ENCODE results near the gene ANK2. TPM values are rescaled to one million over a fixed set of nuclear protein-coding genes. Genes with fewer than 3 reads are reported as not detected.

The ANK2 gene
- total and polyA plus RNA-seq, 4 donors, result 0.32 to 2.2 (median 1.0) TPM

- WGBS, result 88% methylated on average over 3 of the region's 3 CpGs
- DNase-seq (ENCODE audit: low spot score), result no peak
- TF ChIP-seq TAF1 (conservative IDR thresholded peaks at IDR 0.05) (no peak), JUND (IDR thresholded peaks at IDR 0.05) (no peak), NR2F2 (IDR thresholded peaks at IDR 0.05) (no peak), EGR1 (IDR thresholded peaks at IDR 0.05; ENCODE audit: low read depth in 2 of 2) (no peak), HNF4A (conservative IDR thresholded peaks at IDR 0.05) (no peak), ATF3 (IDR thresholded peaks at IDR 0.05) (no peak)
- H3K9me3 ChIP-seq (ENCODE audit: control insufficient read depth in 4 of 4, low read length in 3 of 4), result no peaks in the 10 kb centered on the region
- H3K4me1 ChIP-seq (ENCODE audit: control insufficient read depth in 4 of 4, insufficient read depth in 4 of 4, low read length in 3 of 4), result no peaks in the 10 kb centered on the region
- H3K4me3 ChIP-seq (ENCODE audit: low read depth in 1 of 3, low read length in 3 of 3), result no peak overlapping the region
- no peaks in the 10 kb centered on the region for H3K27me3 ChIP-seq (ENCODE audit: control insufficient read depth in 4 of 4, insufficient read depth in 4 of 4, low read length in 3 of 4)
- H3K9ac ChIP-seq (ENCODE audit: low read depth in 1 of 2, low read length in 2 of 2), result no peak overlapping the region
- no peaks in the 10 kb centered on the region for H3K36me3 ChIP-seq (ENCODE audit: control insufficient read depth in 4 of 4, insufficient read depth in 3 of 4, low read depth in 1 of 4, low read length in 3 of 4)
- H3K27ac ChIP-seq (ENCODE audit: low read depth in 1 of 2, low read length in 2 of 2), result no peak overlapping the region
Observed at GRCh38 chr4:113059449-113060182, 10.2 kb downstream of the ANK2 start.

GRCh38 chr4:113060853-113061252 lies 11.4 kb downstream of the ANK2 start:
- DNase-seq (ENCODE audit: low spot score), result no peak

GRCh38 chr4:113064244-113064643 lies 14.8 kb downstream of the ANK2 start:
- Histone ChIP-seq H3K4me3 (ENCODE audit: low read depth in 1 of 3, low read length in 3 of 3) (no peak overlapping the region), H3K9me3 (ENCODE audit: control insufficient read depth in 4 of 4, low read length in 3 of 4) (no peaks in the 10 kb centered on the region)
- TF ChIP-seq RAD21 (IDR thresholded peaks at IDR 0.05), result no peak
- TF ChIP-seq EGR1 (IDR thresholded peaks at IDR 0.05; ENCODE audit: low read depth in 2 of 2), result no peak
- no peak for TF ChIP-seq TAF1 (conservative IDR thresholded peaks at IDR 0.05)
- no peak for TF ChIP-seq ZBTB33 (IDR thresholded peaks at IDR 0.05)
- TF ChIP-seq CTCF (IDR thresholded peaks at IDR 0.05; ENCODE audit: low read depth, low read length, missing input control), result no peak
- TF ChIP-seq REST (IDR thresholded peaks at IDR 0.05), result no peak
- no peak for TF ChIP-seq FOXA2 (IDR thresholded peaks at IDR 0.05)
- TF ChIP-seq GABPA (IDR thresholded peaks at IDR 0.05 in 1 of 2, conservative IDR thresholded peaks at IDR 0.05 in 1 of 2), result no peak

More at GRCh38 chr4:113060853-113061252, 11.4 kb downstream of the ANK2 start:
- H3K27ac ChIP-seq (ENCODE audit: low read depth in 1 of 2, low read length in 2 of 2), result no peak overlapping the region
- H3K4me3 ChIP-seq (ENCODE audit: low read depth in 1 of 3, low read length in 3 of 3), result no peak overlapping the region
- H3K9me3 ChIP-seq (ENCODE audit: control insufficient read depth in 4 of 4, low read length in 3 of 4), result no peaks in the 10 kb centered on the region
- TF ChIP-seq GABPA (IDR thresholded peaks at IDR 0.05 in 1 of 2, conservative IDR thresholded peaks at IDR 0.05 in 1 of 2) (no peak), JUND (IDR thresholded peaks at IDR 0.05) (no peak), TAF1 (conservative IDR thresholded peaks at IDR 0.05) (no peak), EGR1 (IDR thresholded peaks at IDR 0.05; ENCODE audit: low read depth in 2 of 2) (no peak), FOXA1 (IDR thresholded peaks at IDR 0.05) (no peak), CTCF (IDR thresholded peaks at IDR 0.05; ENCODE audit: low read depth, low read length, missing input control) (no peak), HNF4A (conservative IDR thresholded peaks at IDR 0.05) (no peak)
- H3K27me3 ChIP-seq (ENCODE audit: control insufficient read depth in 4 of 4, insufficient read depth in 4 of 4, low read length in 3 of 4), result no peaks in the 10 kb centered on the region
- H3K9ac ChIP-seq (ENCODE audit: low read depth in 1 of 2, low read length in 2 of 2), result no peak overlapping the region
- H3K4me1 ChIP-seq (ENCODE audit: control insufficient read depth in 4 of 4, insufficient read depth in 4 of 4, low read length in 3 of 4), result peaks cover 0 to 3% (median under 1%) of the 10 kb centered on the region in 4 donors
- no peaks in the 10 kb centered on the region for H3K36me3 ChIP-seq (ENCODE audit: control insufficient read depth in 4 of 4, insufficient read depth in 3 of 4, low read depth in 1 of 4, low read length in 3 of 4)

More at GRCh38 chr4:113064244-113064643, 14.8 kb downstream of the ANK2 start:
- no peak overlapping the region for H3K27ac ChIP-seq (ENCODE audit: low read depth in 1 of 2, low read length in 2 of 2)
- DNase-seq (ENCODE audit: low spot score), result no peak
- no peak overlapping the region for H3K9ac ChIP-seq (ENCODE audit: low read depth in 1 of 2, low read length in 2 of 2)
- no peaks in the 10 kb centered on the region for H3K36me3 ChIP-seq (ENCODE audit: control insufficient read depth in 4 of 4, insufficient read depth in 3 of 4, low read depth in 1 of 4, low read length in 3 of 4)
- WGBS, result 62% methylated on average over 5 of the region's 5 CpGs
- H3K4me1 ChIP-seq (ENCODE audit: control insufficient read depth in 4 of 4, insufficient read depth in 4 of 4, low read length in 3 of 4), result peaks cover 0 to 3% (median 1%) of the 10 kb centered on the region in 4 donors
- no peaks in the 10 kb centered on the region for H3K27me3 ChIP-seq (ENCODE audit: control insufficient read depth in 4 of 4, insufficient read depth in 4 of 4, low read length in 3 of 4)

Data from liver (tissue), 9 donors.